GM19238 (cell line): ENCODE data around the gene RFK.
"Not testable (repeated sequence)": the region's sequence is repeated elsewhere in the genome, so short reads cannot be mapped to it uniquely, and the experiment has no call there.

Experiments used
- DNase-seq: peaks from one replicate; pipeline ENCODE4 v3.0.0; 2011; ENCODE audit warnings: low spot score; ENCODE audit not compliant: insufficient read length

RFK gene

DNA sequence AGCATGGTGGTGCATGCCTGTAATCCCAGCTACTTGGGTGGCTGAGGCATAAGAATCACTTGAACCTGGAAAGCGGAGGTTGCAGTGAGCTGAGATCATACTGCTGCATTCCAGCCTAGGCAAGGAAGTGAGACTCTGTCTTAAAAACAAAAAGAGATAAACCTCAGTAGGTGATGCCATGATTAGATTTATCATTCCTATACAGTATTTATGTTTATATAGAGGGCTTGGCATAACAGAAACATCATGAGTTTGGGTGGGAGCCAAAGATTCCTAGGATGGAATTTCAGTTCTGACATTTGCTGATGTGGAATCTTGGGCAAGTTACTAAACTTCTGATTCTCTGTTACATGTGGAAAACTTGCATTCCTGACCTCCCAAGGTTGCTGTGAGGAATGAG is 22.3 kb downstream of the RFK start:
- DNase-seq = no peak

DNA sequence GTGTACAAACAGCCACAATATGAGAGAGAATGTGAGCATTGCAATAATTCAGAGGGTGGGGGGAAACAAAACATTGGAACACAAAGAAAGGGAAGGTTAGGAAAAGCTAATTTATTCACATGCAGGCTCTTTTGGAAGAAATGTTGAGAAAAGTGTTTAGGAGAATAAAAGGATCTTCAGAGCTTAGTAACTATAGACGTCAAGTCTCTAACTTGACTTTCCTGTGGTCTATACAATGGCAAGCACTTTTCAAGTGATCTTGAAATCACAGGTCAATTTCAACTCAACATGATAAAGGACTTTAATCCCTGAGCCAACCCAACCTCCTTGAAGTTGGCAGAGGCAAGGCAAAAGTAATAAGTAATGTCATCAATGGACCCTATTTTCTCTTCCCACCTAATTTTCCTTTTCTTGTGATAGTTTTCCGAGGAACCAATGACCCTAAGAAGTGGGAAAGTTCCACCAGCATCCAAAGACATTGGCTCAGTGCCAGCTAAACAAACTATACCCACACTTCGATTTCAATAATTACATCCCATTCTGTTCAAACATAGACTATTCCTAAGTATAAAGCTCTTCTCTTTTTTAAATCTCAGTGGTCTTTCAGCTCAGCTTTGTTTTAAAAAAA is 23.7 kb downstream of the RFK start:
- DNase-seq = no peak

DNA sequence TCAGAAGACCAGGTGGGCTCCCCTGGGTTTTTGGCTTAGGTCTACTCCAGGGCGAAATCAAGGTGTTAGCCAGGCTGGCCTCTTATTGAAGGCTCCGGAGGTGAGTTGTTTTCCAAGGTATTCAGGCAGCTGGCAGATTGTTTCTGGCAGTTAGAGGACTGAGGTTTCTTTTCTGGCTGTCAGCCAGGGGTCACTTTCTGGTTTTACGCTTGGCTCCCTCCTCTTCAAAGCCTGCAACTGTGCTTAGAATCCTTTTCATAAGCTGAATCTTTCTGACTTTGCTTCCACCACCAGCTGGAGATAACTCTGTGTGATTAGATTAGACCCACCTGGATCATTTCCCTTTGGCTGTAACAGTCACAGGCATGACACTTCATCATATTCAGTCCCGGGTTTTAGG is 24.6 kb downstream of the RFK start:
- DNase-seq = no peak

- no peak for DNase-seq
Observed at GRCh38 chr9:76366275-76366674, 28.0 kb downstream of the RFK start.

DNA sequence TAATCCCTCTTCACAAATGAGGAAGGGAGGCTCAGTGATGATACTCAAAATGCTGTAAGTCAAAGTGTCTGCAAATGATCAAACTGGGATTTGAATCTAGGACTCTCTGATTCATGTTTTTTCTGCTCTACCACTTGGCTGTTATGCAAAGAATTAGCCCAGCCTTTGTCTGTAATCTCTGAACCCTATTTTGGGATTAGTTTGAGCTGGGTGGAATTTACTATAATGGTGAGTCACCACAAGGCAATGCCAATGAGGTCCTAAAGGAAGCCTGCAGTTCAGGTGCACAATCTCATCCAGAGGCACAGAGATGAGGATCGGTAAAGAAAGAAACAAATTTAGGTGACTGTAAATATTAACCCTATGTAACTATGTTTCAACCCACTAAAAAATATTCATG is 29.2 kb downstream of the RFK start:
- DNase-seq = no peak

DNA sequence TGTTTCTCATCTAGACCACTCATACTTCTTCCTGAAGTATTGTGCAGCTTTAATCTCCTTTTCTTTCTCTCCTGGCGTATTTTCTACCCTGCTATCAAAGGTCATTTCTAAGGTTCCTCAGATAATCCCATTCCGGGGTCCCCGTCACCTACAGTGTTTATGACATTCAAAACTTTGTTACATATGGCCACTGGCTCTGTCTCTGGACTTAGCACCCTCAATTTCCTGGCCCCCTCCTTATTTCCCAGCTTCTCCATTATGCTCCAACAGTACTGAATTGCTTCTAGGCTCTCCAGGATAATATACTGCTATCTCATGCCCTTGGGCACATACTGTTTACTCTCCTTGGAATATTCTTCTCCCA is 31.2 kb downstream of the RFK start:
- no peak for DNase-seq

- DNase-seq = not testable (repeated sequence)
Observed at GRCh38 chr9:76362332-76363031, 31.7 kb downstream of the RFK start.

DNA sequence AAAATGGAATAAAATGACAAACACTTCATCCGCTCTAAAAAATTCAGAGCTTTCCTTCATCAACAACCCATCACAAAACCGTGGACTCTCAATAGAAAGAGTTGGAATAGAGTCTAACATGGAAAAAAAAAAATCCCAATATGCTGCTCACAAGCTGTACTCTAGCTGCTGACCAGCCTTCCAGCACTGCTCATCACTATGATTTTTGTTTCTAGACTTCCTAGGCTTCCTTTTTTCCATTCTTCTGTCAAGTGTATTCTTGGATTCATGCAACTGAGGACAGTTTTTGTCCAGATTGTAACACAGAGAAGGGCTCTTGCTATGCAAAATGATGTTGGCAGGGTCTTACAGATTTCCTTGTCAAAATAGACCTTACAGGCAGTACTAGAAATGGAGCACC is 34.5 kb downstream of the RFK start:
- DNase-seq = no peak

DNA sequence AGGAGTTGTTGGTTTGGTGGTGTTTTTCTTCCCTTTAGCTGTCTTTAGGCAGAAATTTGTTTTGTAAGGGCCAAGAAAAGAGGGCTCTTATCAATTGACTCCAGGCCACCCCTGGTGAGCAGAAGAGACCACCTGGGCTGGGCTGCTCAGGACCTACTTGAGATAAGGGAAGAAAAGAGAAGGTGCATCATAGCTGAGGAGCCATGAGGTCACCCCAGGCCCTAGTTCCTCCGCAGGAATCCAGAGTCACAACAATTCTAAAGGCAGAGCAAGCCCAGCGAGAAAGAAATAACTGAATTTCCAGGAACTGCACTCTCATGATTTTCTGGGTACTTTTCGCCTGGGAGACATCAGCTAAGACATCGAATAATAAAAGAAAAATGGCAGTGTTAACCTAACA is 34.9 kb downstream of the RFK start:
- no peak for DNase-seq

- no peak for DNase-seq
Observed at GRCh38 chr9:76358628-76359280, 35.5 kb downstream of the RFK start.

DNA sequence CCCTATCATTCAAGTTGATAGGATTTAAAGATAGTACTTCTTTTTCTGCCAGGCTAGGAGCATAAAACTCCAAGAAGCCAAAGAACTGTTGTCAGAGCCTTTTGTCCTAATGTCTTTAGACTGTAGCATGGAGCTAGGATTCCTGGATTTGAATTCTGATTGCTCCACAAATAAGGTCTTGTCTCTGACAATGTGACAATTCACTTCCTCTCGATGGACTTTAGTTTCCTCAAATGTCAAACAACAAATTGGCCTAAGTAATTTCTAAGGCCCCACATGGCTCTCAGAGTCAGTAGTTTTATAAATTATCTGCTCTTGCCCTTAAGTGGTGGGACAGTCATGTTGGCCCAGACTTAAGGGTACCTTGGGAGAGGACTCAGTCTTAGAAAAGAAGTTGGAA is 36.7 kb downstream of the RFK start:
- no peak for DNase-seq

DNA sequence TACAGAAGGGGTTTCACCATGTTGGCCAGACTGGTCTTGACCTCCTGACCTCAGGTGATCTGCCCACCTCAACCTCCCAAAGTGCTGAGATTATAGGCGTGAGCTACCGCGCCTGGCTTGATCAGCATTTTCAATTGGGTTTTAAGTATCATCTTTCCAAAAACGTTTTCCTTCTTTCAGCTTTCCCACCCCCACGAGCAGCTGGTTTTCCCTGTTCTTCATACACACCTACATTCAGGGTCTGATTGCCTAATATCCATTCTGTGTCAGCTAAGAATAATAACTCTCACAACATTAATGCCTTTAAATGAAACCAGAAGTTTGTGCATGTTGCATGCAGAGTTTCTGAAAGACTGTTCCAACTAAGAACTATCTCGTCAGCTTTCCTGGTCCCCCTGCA is 38.3 kb downstream of the RFK start:
- no peak for DNase-seq

GRCh38 chr9:76354221-76354620 is 40.0 kb downstream of the RFK start:
- DNase-seq = no peak

DNA sequence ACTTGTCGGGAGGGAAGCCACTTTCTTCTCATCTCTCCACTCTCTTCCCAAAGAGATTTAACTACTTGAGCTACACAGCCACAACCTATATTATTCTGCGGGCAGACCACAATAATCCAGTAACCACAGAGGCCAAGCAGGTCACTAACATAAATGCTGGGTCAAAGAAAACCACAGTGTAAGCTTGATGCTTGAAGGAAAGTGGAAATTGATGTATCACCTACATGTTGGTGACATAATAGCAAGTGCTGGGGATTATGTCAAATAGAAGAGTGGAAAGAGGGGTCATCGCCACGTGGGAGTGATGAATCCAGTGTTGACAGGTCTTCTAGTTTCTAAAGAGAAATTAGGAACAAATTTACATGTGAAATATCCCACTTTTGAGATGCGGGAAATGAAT is 40.9 kb downstream of the RFK start:
- no peak for DNase-seq

GRCh38 chr9:76352026-76352620 is 42.1 kb downstream of the RFK start:
- DNase-seq = no peak

DNA sequence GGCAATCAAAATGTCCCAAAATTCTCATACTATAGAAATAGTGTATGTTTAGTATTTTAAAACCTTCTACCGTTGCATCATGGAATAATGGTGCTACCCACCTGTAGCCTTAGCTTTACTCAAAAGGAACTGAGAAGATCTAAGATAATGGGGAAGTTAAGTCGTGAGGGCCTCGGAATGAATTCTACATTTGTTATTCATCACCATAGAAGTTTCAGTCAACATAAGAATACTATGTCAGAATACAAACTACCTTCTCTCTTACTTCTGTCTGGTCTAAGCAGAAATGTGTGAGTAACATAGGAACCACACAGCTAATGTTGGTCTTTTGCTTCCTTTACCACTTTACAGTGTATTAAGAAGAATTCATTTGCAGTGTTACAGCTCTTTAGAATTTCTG is 43.2 kb downstream of the RFK start:
- DNase-seq = no peak

DNA sequence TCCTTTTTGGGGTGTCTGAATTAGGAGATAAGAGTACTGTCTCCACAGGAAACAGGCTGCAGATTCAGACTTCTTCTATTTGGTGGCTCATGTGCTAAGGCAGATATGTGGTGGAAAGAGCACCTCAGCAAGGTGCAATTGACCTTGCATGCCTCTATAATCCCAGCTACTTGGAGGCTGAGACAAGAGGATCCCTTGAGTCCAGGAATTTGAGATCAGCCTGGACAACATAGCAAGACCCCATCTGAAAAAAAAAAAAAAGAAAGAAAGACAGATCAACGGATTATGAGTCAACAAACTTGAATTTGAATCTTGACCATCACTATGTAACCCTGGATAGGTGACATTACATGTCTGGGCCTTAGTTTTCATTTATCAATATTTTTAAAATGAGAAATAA is 44.4 kb downstream of the RFK start:
- no peak for DNase-seq

- no peak for DNase-seq
Observed at GRCh38 chr9:76342858-76343257, 51.4 kb downstream of the RFK start.

DNA sequence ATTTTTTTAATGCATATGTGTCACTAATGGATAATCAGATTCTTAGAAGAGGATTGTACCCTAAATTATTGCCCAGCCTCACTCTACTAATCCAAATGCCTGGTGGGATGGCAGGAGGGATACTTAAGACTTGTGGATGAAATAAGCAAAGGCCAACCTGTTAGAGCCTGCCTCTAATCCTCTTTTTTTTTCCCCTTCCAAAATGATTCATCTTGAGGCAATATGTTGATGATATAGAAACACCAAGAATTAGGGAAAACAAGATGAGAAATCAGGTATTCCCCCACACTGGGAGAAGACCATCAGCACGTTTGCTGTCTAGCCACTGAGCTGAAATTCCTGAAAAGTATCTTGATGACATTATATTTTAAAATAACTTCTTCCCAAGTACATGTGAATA is 52.0 kb downstream of the RFK start:
- no peak for DNase-seq

GRCh38 chr9:76341616-76342015 is 52.6 kb downstream of the RFK start:
- DNase-seq = no peak

DNA sequence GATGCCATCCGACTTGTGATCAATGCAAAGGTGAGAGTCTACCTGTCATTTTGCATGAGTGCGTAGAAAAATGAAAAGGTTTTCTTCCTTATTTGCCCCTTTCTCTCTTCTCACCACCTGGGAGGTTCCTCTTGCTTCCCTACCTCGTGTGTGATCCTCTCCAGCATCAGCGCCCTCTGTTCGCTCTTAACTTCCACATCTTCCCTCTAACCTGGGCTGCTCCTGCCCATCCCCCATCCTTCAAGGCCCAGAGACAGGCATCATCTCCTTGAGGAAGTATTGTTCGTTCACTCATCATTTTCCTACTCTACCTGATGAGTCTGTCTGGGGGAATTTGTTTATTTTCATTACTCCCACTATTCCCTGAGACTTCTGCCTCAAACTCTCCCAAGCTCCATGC is 55.8 kb downstream of the RFK start:
- DNase-seq = no peak

GRCh38 chr9:76336027-76336426 is 58.2 kb downstream of the RFK start:
- DNase-seq = no peak
